ENCODE results near the gene HARBI1.

The HARBI1 gene, protein sequence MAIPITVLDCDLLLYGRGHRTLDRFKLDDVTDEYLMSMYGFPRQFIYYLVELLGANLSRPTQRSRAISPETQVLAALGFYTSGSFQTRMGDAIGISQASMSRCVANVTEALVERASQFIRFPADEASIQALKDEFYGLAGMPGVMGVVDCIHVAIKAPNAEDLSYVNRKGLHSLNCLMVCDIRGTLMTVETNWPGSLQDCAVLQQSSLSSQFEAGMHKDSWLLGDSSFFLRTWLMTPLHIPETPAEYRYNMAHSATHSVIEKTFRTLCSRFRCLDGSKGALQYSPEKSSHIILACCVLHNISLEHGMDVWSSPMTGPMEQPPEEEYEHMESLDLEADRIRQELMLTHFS

DNA sequence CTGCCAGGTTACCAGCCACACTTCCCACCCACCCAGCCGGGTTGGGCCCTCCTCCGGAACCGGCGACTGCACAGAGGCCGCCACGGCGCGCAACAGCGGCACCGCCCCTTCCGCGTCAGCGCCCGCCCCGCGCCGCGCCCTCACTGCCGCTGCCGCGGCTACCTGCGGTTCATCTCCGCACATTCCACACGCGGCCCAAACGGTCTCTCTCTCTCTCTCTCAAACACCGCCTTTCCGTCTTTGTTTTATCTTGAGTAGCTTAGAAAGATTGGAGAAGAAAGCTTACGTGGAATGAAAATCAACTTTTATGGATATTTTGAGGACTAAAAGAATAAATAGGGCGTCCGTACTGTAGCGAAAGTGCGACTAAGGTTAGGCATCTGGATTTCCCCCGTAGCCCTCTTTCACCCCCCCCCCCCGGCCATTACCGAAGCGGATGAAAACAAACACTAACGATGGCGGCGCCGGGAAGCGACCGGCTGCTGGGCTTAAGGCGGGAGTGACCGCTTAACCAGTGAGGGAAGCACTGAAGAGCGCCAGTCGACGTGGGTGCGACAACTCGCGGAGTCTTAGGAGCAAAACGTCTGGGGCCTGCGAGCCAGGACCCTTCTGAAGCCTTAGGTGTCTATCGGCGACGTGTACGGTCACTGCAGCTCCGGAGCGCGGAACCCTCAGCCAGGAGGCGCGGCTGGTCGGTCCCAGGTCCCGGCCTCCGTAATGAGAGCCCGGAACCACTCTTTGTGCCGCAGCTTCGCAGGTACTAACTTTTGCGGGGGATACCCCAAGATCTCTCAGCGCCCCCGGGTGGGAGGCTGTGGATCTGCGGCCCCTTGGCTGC, at the start of gene HARBI1, which contains the start of gene ATG13:
HARBI1 (minus strand) TSS at position 94 of the 838 bp plus-strand sequence. CDS start 990 bp downstream, outside the sequence.
ATG13 (plus strand) TSS at position 420 of the 838 bp plus-strand sequence. CDS start 26,739 bp downstream, outside the sequence.
- no peaks in the 10 kb centered on the region for H3K27me3 ChIP-seq
- intact Hi-C loops (cut with DNase I; ENCODE audit: low total_unique reads), result loop anchor here (10.0 kb wide), 2 partner anchors 97 to 223 kb away; partner anchors contain the start of genes CHRM4 and F2

DNA sequence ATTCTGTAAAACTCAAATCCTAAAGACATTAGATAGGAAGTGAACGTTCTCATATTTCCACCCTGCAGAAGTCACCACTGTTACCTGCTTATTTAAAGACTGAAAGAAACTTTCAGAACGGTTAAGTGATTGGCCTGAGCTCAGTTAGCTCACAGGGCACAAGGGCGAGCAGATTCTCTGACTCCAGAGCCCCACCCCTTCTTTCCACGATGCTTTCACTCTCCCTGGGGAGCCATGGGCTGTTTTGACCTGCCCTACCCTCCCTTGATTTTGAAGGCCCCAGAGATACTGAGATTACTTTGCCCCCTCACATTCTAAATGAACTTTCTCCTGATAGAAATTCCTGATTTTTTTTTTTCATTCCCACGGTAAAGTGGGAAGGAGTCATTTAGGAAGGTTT, 49.5 kb upstream of the HARBI1 start:
- TF ChIP-seq, protein P1, sequence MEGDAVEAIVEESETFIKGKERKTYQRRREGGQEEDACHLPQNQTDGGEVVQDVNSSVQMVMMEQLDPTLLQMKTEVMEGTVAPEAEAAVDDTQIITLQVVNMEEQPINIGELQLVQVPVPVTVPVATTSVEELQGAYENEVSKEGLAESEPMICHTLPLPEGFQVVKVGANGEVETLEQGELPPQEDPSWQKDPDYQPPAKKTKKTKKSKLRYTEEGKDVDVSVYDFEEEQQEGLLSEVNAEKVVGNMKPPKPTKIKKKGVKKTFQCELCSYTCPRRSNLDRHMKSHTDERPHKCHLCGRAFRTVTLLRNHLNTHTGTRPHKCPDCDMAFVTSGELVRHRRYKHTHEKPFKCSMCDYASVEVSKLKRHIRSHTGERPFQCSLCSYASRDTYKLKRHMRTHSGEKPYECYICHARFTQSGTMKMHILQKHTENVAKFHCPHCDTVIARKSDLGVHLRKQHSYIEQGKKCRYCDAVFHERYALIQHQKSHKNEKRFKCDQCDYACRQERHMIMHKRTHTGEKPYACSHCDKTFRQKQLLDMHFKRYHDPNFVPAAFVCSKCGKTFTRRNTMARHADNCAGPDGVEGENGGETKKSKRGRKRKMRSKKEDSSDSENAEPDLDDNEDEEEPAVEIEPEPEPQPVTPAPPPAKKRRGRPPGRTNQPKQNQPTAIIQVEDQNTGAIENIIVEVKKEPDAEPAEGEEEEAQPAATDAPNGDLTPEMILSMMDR (IDR thresholded peaks at IDR 0.05), result no peak
- no peaks in the 10 kb centered on the region for H3K27me3 ChIP-seq
- peaks cover 0 to 31% (median 9%) of the 10 kb centered on the region in 4 donors for H3K4me1 ChIP-seq
- peaks cover 69 to 99% (median 83%) of the 10 kb centered on the region in 3 donors for H3K36me3 ChIP-seq
- DNase-seq, result peak; percentile 51 to 62
- intact Hi-C loops (cut with DNase I; ENCODE audit: low total_unique reads), result no loop called here
- H3K4me3 ChIP-seq, result no peak overlapping the region
- H3K27ac ChIP-seq, result peak overlapping the region; percentile 62 to 64
- no peaks in the 10 kb centered on the region for H3K9me3 ChIP-seq

More for the DNA sequence above, at the start of gene HARBI1, which contains the start of gene ATG13:
- TF ChIP-seq, protein P1 (IDR thresholded peaks at IDR 0.05), result peak; percentile 62 to 79
- Histone ChIP-seq H3K9me3 (no peaks in the 10 kb centered on the region), H3K4me1 (peaks cover 0 to 50% (median 26%) of the 10 kb centered on the region in 4 donors), H3K4me3 (peak within 1 kb of the TSS; percentile 84 to 86), H3K27ac (peak within 1 kb of the TSS; percentile 90 to 91), H3K36me3 (peaks cover 0 to 24% (median 12%) of the 10 kb centered on the region in 3 donors)
- DNase-seq, result peak; percentile 84 to 90

DNA sequence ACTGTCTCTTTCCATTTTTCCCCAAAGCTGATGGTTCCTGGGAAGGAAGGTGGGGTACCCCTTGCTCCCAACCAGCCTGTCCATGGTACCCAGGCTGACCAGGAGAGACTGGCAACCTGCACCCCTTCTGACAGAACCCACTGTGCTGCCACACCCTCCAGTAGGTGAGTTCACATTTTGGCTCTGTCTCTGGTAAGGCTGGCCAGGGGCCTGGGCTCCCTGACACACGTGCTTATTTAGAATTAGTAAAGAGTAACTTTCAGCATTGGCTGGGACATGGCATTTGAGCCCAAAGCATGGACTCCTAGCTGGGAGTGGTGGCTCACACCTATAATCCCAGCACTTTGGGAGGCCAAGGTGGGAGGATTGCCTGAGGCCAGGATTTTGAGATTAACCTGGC, 48.3 kb upstream of the HARBI1 start:
- no peaks in the 10 kb centered on the region for H3K27me3 ChIP-seq
- H3K4me3 ChIP-seq, result no peak overlapping the region
- TF ChIP-seq, protein P1 (IDR thresholded peaks at IDR 0.05), result no peak
- peaks cover 0 to 31% (median 9%) of the 10 kb centered on the region in 4 donors for H3K4me1 ChIP-seq
- DNase-seq, result peak in 1 of 2 donors; percentile 54
- peaks cover 68 to 99% (median 83%) of the 10 kb centered on the region in 3 donors for H3K36me3 ChIP-seq
- peak overlapping the region; percentile 3 to 64 for H3K27ac ChIP-seq
- intact Hi-C loops (cut with DNase I; ENCODE audit: low total_unique reads), result no loop called here
- H3K9me3 ChIP-seq, result no peaks in the 10 kb centered on the region

DNA sequence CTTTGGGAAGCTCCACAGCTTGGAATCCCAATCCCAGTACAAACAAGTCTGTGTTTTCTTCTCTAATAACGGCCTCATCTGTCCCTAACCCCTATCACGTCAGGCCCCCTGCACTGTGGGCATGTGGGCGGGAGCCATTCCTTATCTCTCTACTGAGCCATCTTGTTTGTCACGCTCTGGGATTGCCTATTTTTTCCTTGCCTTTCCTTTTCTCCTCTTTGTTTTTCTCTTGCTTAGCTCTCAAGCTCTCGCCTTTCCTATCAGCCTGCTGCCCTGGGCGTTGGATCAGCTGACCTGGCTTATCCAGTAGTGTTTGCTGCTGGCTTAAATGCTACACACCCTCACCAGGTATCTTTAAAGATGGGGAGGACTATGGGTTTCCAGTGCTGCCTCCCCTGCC, 47.6 kb upstream of the HARBI1 start:
- peak overlapping the region; percentile 3 to 64 for H3K27ac ChIP-seq
- intact Hi-C loops (cut with DNase I; ENCODE audit: low total_unique reads), result no loop called here
- H3K36me3 ChIP-seq, result peaks cover 67 to 99% (median 82%) of the 10 kb centered on the region in 3 donors
- H3K27me3 ChIP-seq, result no peaks in the 10 kb centered on the region
- no peaks in the 10 kb centered on the region for H3K9me3 ChIP-seq
- DNase-seq, result peak in 1 of 2 donors; percentile 32
- TF ChIP-seq, protein P1 (IDR thresholded peaks at IDR 0.05), result no peak
- H3K4me1 ChIP-seq, result peaks cover 0 to 31% (median 9%) of the 10 kb centered on the region in 4 donors
- no peak overlapping the region for H3K4me3 ChIP-seq

DNA sequence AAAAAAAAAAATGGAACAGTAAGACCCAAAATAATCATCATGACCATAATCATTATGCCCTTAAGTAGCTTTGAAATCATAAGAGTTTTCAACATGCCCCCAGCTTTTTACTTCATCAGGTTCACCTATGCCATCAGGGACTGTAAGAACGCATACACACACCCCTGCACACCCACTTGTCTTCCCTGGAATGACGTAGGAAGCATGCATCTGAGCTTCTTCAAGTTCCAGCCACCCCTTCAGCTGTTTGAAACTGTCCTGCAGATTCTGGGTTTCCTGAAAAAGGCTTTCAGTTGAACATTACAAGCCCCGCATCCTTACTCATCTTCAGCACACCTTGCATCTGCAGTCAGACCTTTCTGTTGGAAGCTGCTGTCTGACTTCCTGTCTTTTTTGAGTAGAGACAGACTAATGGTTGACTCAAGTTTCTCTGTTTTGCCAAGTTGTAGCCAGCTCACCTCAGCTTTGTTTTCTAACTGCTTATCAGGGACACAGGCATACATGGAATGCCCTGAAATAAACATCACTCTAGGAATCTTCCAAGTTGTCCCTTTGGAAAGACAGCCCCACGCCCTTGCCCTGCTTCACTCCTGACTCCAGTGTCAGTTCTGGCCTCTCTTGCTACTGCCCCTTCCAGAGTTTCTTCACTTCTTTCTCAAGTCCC, 46.4 kb upstream of the HARBI1 start:
- H3K27ac ChIP-seq, result peak overlapping the region; percentile 37 to 64
- H3K36me3 ChIP-seq, result peaks cover 67 to 99% (median 82%) of the 10 kb centered on the region in 3 donors

More for the DNA sequence above, 46.4 kb upstream of the HARBI1 start:
- Histone ChIP-seq H3K9me3 (no peaks in the 10 kb centered on the region), H3K27me3 (no peaks in the 10 kb centered on the region), H3K4me3 (no peak overlapping the region), H3K4me1 (peaks cover 0 to 37% (median 9%) of the 10 kb centered on the region in 4 donors)
- TF ChIP-seq, protein P1 (IDR thresholded peaks at IDR 0.05), result no peak
- intact Hi-C loops (cut with DNase I; ENCODE audit: low total_unique reads), result no loop called here
- DNase-seq, result peak in 1 of 2 donors; percentile 10

Measured in tibial artery (tissue), 4 donors.